ENCODE results near the gene MORN1.

GRCh38 chr1:2320006-2320405 lies 71.3 kb downstream of the MORN1 start:
- TF ChIP-seq NANOG (IDR thresholded peaks at IDR 0.05; ENCODE audit: borderline replicate concordance) (no peak), CTCF (conservative IDR thresholded peaks at IDR 0.05; ENCODE audit: low read depth in 2 of 2) (no peak), POLR2AphosphoS5 (IDR thresholded peaks at IDR 0.05; ENCODE audit: low read depth) (no peak), REST (IDR thresholded peaks at IDR 0.05; ENCODE audit: unreplicated experiment) (no peak), EZH2phosphoT487 (IDR thresholded peaks at IDR 0.05; ENCODE audit: unreplicated experiment) (no peak), EZH2 (IDR thresholded peaks at IDR 0.05; ENCODE audit: low read depth, unreplicated experiment) (no peak), CREB1 (CRISPR knock-in tag; IDR thresholded peaks at IDR 0.05; ENCODE audit: low read depth) (no peak), STAT1 (IDR thresholded peaks at IDR 0.05; ENCODE audit: unreplicated experiment) (no peak), ZNF331 (CRISPR knock-in tag; IDR thresholded peaks at IDR 0.05; ENCODE audit: low read depth) (no peak), ETS1 (IDR thresholded peaks at IDR 0.05) (no peak), JUNB (IDR thresholded peaks at IDR 0.05; ENCODE audit: unreplicated experiment) (no peak)

Measured in GM23338 (cell line).